ENCODE measurements around the gene JMY. TPM values are rescaled to one million over a fixed set of nuclear protein-coding genes. Genes with fewer than 3 reads are reported as not detected.
A peak's percentile ranks its signal among the peaks of the same experiment; 100 is the strongest.

JMY gene
- total RNA-seq, 2 donors from 2014 or later: 60.5 to 74.3 TPM

DNA sequence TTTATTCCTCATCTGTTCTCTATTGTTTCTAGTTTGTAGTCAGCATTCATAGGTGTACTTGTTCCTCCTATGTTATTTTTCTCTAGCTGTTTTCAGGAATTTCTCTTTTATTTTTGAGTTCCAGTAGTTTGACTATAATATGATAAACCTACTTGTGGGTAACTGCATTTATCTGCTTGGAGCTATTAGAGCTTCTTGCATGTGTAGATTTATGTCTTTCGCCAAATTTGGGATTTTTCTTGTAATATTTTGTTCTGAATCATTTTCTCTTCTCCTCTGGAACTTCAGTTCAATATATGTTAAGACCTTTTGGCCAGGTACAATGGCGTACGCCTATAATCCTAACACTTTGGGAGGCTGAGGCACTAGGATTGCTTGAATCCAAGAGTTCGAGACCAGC is 37.4 kb downstream of the JMY start:
- Mint-ChIP-seq H3K27me3 (no peaks in the 10 kb centered on the region), H3K4me1 (peaks cover 36% of the 10 kb centered on the region), H3K36me3 (ENCODE audit: low read depth) (peaks cover 4% of the 10 kb centered on the region), H3K27ac (no peak overlapping the region), H3K4me3 (peak overlapping the region; percentile 22)
- H3K9me3 ChIP-seq (ENCODE audit: control insufficient read depth, low read length, poor library complexity, severe bottlenecking): peaks cover 3% of the 10 kb centered on the region
- DNase-seq (no peak), ATAC-seq (no peak)

DNA sequence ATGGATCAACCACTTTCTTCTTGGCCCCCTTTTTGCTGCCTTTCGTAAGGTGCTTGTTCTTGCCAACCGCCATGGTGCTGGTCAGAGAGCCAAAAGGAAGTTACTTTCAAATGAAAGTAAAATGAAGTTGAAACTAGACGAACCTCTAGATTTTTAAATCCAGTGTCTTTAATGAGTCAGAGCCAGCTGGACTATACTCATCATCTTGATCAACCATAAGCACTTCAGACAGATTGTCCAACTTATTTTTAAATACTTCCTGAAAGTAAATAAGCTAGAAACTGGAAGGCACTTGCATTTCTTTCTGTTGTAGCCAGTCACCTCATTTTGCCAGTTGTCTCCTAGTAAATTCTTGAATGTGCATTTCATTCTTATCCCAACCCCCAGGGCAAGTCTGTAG is 48.9 kb downstream of the JMY start:
- Mint-ChIP-seq H3K36me3 (ENCODE audit: low read depth) (peaks cover 4% of the 10 kb centered on the region), H3K4me3 (no peak overlapping the region), H3K27ac (no peak overlapping the region), H3K27me3 (no peaks in the 10 kb centered on the region), H3K4me1 (peaks cover 20% of the 10 kb centered on the region)
- no peak for DNase-seq
- ATAC-seq: no peak
- H3K9me3 ChIP-seq (ENCODE audit: control insufficient read depth, low read length, poor library complexity, severe bottlenecking): no peaks in the 10 kb centered on the region

DNA sequence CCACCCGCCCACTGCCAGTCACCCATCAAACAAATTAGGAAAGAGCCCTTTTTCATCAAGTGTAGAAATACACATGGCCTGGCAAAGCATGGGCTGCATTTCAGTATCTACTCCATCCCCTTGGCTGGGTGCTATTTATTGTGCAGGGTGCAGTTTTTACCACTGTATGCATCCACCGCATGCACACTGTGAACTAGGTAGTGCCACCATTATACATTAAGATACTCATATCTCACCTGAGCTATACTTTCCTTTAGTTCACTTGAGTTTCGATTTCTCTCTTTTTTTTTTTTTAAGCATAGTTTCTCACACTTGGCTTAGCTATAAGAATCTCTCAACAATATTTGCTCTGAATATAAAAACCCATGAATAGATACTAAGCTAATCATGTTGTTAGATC is 49.4 kb downstream of the JMY start:
- Mint-ChIP-seq H3K36me3 (ENCODE audit: low read depth) (peaks cover 4% of the 10 kb centered on the region), H3K27me3 (no peaks in the 10 kb centered on the region), H3K4me3 (no peak overlapping the region), H3K27ac (no peak overlapping the region), H3K4me1 (peaks cover 20% of the 10 kb centered on the region)
- ATAC-seq (no peak), DNase-seq (no peak)
- no peaks in the 10 kb centered on the region for H3K9me3 ChIP-seq (ENCODE audit: control insufficient read depth, low read length, poor library complexity, severe bottlenecking)

DNA sequence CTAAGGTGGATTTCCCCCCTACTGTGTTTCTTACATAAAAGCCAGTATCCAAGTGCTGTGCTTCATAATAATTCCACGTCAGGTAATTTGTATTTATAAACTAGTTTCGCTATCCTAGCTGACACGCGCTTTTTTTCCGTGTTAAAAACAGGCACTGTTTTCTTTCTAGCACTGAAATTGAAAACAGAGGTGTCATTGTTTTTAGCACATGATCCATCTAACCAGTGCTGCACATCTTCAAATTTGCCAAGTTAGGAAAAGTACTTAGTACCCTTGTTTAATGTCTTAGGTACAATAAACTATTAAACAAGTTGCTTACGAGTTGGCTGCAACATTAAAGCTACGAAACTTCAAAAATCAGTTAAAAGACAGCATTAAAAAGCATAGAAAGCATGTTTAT is 49.9 kb downstream of the JMY start:
- Mint-ChIP-seq H3K27me3 (no peaks in the 10 kb centered on the region), H3K27ac (no peak overlapping the region), H3K4me1 (peaks cover 20% of the 10 kb centered on the region), H3K36me3 (ENCODE audit: low read depth) (peaks cover 4% of the 10 kb centered on the region), H3K4me3 (peak overlapping the region; percentile 12)
- no peaks in the 10 kb centered on the region for H3K9me3 ChIP-seq (ENCODE audit: control insufficient read depth, low read length, poor library complexity, severe bottlenecking)
- DNase-seq: no peak
- no peak for ATAC-seq

DNA sequence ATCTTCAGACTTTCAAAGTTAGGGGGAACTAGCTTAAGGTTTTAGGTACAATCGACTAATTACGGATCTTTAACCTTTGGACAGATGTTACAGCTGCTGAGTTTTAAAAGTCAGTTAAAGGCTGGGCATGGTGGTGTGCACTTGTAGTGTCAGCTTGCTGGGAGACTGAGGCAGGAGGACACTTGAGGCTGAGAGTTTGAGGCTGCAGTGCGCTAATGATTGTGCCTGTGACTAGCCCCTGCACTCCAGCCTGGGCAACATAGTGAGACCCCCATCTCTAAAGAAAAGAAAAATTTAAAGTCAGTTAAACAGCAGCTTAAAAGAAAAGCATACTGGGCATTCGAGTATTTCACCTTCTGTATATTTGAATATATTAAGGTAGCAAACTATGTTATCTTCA is 51.4 kb downstream of the JMY start:
- H3K27ac Mint-ChIP-seq: peak overlapping the region; percentile 82
- peaks cover 6% of the 10 kb centered on the region for H3K36me3 Mint-ChIP-seq (ENCODE audit: low read depth)
- DNase-seq: no peak
- peaks cover 21% of the 10 kb centered on the region for H3K4me1 Mint-ChIP-seq
- ATAC-seq: no peak
- H3K4me3 Mint-ChIP-seq: peak overlapping the region; percentile 13
- no peaks in the 10 kb centered on the region for H3K9me3 ChIP-seq (ENCODE audit: control insufficient read depth, low read length, poor library complexity, severe bottlenecking)
- no peaks in the 10 kb centered on the region for H3K27me3 Mint-ChIP-seq

DNA sequence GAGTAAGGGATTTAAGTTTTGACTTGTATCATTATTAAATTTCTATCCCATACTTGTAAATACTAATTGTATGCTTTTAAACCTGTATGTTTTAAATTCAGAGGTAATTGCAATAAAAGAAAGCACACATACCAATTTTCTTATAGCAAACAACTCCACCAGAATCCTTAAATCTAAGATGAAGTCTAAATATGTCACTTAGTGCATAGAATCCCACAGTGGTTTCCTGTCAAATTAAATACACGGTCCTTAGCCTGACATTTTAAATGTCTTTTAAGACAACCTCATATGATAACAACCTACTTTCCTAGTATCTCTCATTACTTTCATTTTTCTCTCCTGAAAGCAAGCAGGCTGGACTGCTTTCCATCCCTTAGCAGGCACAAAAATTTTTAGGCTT is 52.0 kb downstream of the JMY start:
- peaks cover 18% of the 10 kb centered on the region for H3K4me1 Mint-ChIP-seq
- DNase-seq (no peak), ATAC-seq (no peak)
- no peaks in the 10 kb centered on the region for H3K27me3 Mint-ChIP-seq
- peak overlapping the region; percentile 44 for H3K4me3 Mint-ChIP-seq
- peak overlapping the region; percentile 82 for H3K27ac Mint-ChIP-seq
- no peaks in the 10 kb centered on the region for H3K9me3 ChIP-seq (ENCODE audit: control insufficient read depth, low read length, poor library complexity, severe bottlenecking)
- peaks cover 4% of the 10 kb centered on the region for H3K36me3 Mint-ChIP-seq (ENCODE audit: low read depth)

DNA sequence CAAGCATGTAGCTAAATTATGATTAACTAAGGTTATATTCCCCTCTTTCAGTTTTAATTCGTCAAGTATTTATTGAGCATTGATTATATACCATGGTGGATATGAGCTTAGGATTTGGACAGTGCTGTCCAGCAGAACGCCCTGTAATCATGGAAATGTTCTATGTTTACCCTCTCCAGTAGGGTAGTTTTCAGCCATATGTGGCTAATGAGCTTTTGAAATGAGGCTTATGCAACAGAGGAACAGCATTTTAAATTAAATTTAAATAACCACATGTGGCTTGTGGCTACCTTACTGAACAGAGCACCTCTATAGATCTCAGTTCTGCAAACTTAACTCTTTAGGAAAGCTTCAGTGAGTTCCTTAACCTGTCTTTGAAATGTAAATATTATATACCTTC is 59.1 kb downstream of the JMY start:
- peaks cover 8% of the 10 kb centered on the region for H3K36me3 Mint-ChIP-seq (ENCODE audit: low read depth)
- peaks cover 7% of the 10 kb centered on the region for H3K4me1 Mint-ChIP-seq
- no peak overlapping the region for H3K4me3 Mint-ChIP-seq
- no peak overlapping the region for H3K27ac Mint-ChIP-seq
- no peaks in the 10 kb centered on the region for H3K9me3 ChIP-seq (ENCODE audit: control insufficient read depth, low read length, poor library complexity, severe bottlenecking)
- no peak for ATAC-seq
- no peaks in the 10 kb centered on the region for H3K27me3 Mint-ChIP-seq
- no peak for DNase-seq

DNA sequence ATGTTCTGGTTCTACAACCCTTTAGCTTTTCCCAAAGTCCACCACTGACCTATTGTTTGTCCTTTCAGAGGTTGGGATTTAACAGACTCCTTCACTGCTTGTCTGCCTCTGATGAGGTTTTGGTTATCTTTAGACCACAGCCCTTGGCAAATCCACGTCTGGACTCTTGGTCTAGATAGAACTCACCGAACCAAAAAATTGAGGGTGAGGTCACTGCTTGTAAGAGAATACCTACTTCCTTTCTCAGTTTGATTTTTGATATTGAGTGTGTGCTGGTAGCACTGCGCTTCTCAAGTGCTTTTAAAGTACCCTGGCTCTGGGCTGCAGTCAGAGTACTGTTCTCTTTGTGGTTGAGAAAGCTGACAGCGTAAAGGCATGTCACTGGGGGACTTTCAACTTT is 61.7 kb downstream of the JMY start:
- H3K36me3 Mint-ChIP-seq (ENCODE audit: low read depth): peaks cover 8% of the 10 kb centered on the region
- ATAC-seq (no peak), DNase-seq (no peak)
- H3K27me3 Mint-ChIP-seq: no peaks in the 10 kb centered on the region
- no peaks in the 10 kb centered on the region for H3K9me3 ChIP-seq (ENCODE audit: control insufficient read depth, low read length, poor library complexity, severe bottlenecking)
- H3K27ac Mint-ChIP-seq: peak overlapping the region; percentile 79
- peaks cover 4% of the 10 kb centered on the region for H3K4me1 Mint-ChIP-seq
- H3K4me3 Mint-ChIP-seq: peak overlapping the region; percentile 41

DNA sequence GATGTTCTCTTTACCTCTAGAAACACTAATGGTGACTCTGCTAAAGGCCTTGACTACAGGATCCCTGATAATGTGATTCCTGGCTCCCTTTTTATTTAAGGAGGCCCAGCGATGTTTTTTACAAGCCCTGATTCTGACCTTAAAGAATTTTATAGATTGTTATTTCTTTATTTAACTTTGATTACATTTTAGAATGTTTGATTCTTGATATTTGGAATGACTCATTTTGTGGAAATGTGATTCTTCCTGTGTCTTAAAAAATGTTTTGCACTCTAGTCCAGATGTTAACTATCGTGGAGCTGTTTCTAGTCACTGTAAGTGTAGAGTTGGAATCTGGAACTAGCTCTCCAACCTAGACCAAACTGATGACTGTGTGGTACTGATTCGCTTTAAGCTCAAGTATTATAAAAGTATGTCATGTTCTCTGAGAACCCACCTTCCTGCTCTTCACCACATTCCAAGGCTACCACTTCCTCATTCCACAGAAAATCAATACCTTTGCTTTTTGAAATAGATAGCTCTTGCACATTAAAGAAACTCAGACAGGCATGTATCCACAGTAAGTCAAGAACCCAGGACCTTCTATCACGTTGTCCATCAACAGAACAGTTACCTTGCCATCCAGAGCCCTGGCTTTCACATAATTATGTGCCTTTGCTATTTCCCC is 65.2 kb downstream of the JMY start:
- H3K36me3 Mint-ChIP-seq (ENCODE audit: low read depth): peaks cover 10% of the 10 kb centered on the region

DNA sequence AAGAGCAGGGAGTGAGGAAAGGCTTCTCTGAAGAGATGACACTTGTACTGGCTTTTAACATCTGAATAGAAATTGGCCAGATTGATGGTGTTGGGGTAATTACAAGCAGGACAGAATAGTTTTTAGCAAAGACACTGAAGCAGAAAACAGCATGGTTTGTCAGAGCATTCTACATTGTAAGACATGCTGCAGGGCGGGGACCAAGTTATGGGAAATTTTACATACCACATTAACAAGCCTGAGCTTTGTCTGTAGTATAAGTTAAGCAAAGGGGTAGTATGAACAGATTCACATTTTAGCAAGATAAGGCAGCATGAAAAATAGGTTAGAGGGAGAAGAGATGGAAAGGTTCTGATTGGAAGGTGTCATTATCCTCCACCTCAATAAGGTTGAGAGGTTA is 66.5 kb downstream of the JMY start:
- DNase-seq: no peak
- no peaks in the 10 kb centered on the region for H3K9me3 ChIP-seq (ENCODE audit: control insufficient read depth, low read length, poor library complexity, severe bottlenecking)
- H3K27ac Mint-ChIP-seq: no peak overlapping the region
- H3K27me3 Mint-ChIP-seq: no peaks in the 10 kb centered on the region
- ATAC-seq: no peak
- H3K4me1 Mint-ChIP-seq: peaks cover 8% of the 10 kb centered on the region
- peaks cover 18% of the 10 kb centered on the region for H3K36me3 Mint-ChIP-seq (ENCODE audit: low read depth)
- no peak overlapping the region for H3K4me3 Mint-ChIP-seq

More for the DNA sequence above, 65.2 kb downstream of the JMY start:
- no peak for ATAC-seq
- H3K27ac Mint-ChIP-seq: no peak overlapping the region
- no peaks in the 10 kb centered on the region for H3K4me1 Mint-ChIP-seq
- peak overlapping the region; percentile 1 for H3K4me3 Mint-ChIP-seq
- no peaks in the 10 kb centered on the region for H3K27me3 Mint-ChIP-seq
- DNase-seq: no peak
- no peaks in the 10 kb centered on the region for H3K9me3 ChIP-seq (ENCODE audit: control insufficient read depth, low read length, poor library complexity, severe bottlenecking)

DNA sequence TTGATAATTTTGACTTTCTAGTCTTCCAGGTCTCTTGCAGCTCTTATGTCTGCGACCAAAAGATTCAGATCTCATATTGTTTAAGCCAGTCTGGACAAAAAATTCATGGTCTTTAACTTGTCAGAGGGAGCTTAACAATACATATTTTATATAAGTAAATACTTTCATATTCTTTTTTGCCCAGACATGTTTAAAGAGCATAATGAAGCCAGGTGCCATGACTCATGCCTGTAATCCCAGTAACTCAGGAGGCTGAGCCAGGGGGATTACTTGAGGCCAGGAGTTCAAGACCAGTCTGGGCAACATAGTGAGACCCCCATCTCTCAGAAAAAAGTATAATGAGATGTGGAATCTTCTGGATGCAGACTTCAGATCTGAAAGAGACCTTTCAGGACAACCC is 69.8 kb downstream of the JMY start:
- H3K9me3 ChIP-seq (ENCODE audit: control insufficient read depth, low read length, poor library complexity, severe bottlenecking): no peaks in the 10 kb centered on the region
- Mint-ChIP-seq H3K36me3 (ENCODE audit: low read depth) (peaks cover 17% of the 10 kb centered on the region), H3K27me3 (no peaks in the 10 kb centered on the region), H3K27ac (no peak overlapping the region), H3K4me1 (peaks cover 14% of the 10 kb centered on the region), H3K4me3 (no peak overlapping the region)
- ATAC-seq (no peak), DNase-seq (no peak)

DNA sequence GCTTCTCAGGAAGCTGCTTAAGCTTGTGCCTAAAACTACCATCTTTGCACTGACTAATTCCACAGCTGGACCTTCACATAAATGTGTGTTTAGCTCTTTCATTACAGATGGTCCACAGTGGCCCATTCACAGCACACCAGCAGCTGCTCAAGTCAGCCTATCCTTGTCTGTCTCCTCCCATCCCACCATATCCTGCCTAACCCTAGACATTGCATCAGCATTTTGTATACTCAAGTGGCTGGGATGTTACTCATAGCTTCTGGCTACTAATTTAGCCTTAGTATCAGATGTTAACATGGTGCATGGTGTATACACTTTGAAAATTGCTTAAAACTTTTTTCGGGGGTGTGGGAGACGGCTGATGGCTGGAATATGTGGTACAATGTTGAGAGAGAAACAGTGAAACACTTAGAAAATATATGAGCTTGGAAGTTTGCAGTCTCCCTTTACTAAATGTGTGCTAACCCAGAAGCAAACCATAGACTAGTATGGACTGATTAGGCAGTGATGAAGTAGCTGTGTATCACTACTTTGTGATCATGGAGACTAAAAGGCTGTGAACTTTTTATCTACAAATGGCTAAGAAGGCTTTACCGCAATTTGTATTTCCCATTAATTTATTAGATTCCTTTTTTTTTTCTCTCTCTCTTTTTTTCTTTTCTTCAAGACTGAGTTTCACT is 83.1 kb downstream of the JMY start:
- Mint-ChIP-seq H3K4me1 (peaks cover 2% of the 10 kb centered on the region), H3K27ac (peak overlapping the region; percentile 37), H3K4me3 (peak overlapping the region; percentile 43), H3K36me3 (ENCODE audit: low read depth) (peaks cover 11% of the 10 kb centered on the region), H3K27me3 (no peaks in the 10 kb centered on the region)
- H3K9me3 ChIP-seq (ENCODE audit: control insufficient read depth, low read length, poor library complexity, severe bottlenecking): no peaks in the 10 kb centered on the region
- ATAC-seq (peak; percentile 17), DNase-seq (no peak)

DNA sequence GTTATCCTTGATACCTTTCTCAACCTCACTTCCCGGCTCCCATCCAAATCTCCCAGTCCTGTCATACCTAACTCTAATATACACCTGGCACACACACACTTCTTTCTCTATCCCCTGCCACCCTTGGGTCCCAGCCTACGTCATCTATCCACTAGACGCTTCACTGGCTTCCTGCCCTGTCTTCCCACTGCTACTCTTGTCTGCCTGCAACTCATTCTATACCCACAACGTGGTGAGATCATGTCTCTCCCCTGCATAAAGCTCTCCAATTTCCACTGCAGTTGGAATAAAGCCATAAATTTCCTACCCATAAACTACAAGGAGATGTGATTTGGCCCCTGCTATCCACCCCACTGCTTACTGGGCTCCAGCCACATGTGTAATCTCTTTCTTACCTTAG is 93.5 kb downstream of the JMY start:
- peak overlapping the region; percentile 0 for H3K27ac Mint-ChIP-seq
- ATAC-seq (peak; percentile 16), DNase-seq (no peak)
- no peaks in the 10 kb centered on the region for H3K9me3 ChIP-seq (ENCODE audit: control insufficient read depth, low read length, poor library complexity, severe bottlenecking)
- H3K27me3 Mint-ChIP-seq: peaks cover 6% of the 10 kb centered on the region
- peak overlapping the region; percentile 12 for H3K4me3 Mint-ChIP-seq
- peaks cover 2% of the 10 kb centered on the region for H3K36me3 Mint-ChIP-seq (ENCODE audit: low read depth)
- H3K4me1 Mint-ChIP-seq: no peaks in the 10 kb centered on the region

DNA sequence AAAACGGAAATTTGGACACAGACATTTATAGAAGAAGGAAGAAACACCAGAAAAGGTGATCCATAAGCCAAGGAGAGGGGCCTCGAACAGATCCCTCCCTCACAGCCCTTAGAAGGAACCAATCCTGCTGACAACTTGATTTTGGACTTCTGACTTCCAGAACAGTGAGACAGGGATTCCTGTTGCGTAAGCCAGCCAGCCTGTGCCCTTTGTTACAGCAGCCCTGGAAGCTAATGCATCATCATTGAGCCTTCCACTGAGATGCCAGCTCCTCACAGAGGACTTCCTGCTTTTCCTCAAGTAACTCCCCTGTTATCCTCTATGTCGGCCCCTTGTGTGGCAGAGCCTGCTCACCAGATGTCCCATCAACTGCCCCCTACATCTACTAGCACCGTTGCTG is 94.1 kb downstream of the JMY start:
- no peaks in the 10 kb centered on the region for H3K9me3 ChIP-seq (ENCODE audit: control insufficient read depth, low read length, poor library complexity, severe bottlenecking)
- Mint-ChIP-seq H3K4me3 (peak overlapping the region; percentile 12), H3K36me3 (ENCODE audit: low read depth) (peaks cover 2% of the 10 kb centered on the region), H3K27ac (peak overlapping the region; percentile 0), H3K4me1 (no peaks in the 10 kb centered on the region), H3K27me3 (peaks cover 6% of the 10 kb centered on the region)
- peak; percentile 9 for ATAC-seq
- no peak for DNase-seq

Data from T-helper 17 cell (primary cell).